H4 (cell line): ENCODE measurements around the gene HOXB3. TPM values are rescaled to one million over a fixed set of nuclear protein-coding genes. Genes with fewer than 3 reads are reported as not detected.
"Not testable (repeated sequence)": the region's sequence is repeated elsewhere in the genome, so short reads cannot be mapped to it uniquely, and the experiment has no call there.

ENCODE experiments used
- DNase-seq: peaks from one replicate; pipeline ENCODE4 v3.0.0-alpha.2; 2015; ENCODE audit warnings: low spot score
- total RNA-seq: library from RNA; depleted of rRNA; stranded (reverse); fragments of >200 nt; shearing (Covaris generic); gene quantifications from 2 replicates; pipeline ENCODE4 v1.2.3, GENCODE V29; 2014

HOXB3 gene
- total RNA-seq, 1 experiment from 2014 or later: 2.0 TPM

DNA sequence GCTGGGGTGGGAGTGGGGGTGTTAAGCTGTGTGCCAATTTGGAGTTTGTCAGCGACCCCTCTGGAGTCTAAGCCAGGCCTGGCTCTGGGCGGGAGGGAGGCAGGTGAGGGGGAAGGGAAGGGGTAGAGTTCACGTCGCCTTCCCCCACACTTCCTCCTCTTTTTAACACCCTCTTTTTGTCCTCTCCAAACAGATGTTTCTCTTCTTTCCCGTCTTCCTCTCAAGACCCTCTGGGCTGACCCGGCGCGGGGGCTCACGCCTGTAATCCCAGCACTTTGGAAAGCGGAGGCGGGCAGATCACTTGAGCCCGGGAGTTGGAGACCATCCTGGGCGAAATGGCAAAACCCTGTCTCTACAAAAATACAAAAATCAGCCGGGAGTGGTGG lies 62.5 kb downstream of the HOXB3 start:
- DNase-seq: no peak

DNA sequence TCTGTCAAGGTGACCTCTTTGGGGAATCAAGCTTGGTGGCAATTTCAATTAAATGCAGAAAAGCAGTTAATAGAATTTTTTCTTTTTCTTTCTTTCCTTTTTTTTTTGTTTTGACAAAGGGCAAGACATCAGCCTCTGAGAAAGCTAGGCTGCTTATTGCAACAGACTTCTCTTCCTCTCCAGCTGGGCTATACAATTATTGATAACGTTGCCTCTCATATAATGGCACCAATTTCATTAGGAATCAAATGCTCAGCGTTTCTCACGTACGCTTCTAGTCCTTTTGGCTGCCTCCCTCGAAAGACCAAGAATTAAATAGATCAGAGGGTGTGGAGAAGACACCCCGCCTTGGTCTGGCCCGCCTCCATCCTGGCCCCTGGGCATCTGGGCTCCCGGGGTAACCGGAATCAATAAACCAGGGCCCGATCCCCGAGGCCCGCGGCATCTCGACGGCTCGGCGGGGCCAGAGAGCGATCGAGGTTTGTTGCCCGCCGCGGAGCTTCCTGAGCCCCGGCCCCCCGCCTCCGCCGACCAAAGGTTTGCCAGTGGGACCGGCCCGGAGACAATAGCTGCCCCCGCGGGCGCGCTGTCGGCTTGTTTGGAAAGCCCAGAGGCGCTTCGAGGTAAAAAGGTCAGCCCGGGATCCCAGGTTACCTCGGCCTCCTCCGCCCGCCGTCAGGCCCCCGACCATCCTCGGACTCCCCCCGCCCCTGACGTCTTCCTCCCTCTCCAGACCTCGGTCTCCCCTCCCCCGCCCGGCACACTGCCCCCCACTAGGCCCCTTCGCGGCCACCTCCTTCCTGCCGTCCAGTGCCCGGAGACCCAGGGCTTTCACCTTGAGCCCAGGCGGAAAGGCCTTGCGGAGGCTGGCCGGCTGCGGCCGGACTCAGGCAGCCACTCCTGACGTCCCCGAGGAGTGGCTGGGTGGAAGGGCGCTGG lies 63.2 kb downstream of the HOXB3 start:
- DNase-seq: no peak

DNA sequence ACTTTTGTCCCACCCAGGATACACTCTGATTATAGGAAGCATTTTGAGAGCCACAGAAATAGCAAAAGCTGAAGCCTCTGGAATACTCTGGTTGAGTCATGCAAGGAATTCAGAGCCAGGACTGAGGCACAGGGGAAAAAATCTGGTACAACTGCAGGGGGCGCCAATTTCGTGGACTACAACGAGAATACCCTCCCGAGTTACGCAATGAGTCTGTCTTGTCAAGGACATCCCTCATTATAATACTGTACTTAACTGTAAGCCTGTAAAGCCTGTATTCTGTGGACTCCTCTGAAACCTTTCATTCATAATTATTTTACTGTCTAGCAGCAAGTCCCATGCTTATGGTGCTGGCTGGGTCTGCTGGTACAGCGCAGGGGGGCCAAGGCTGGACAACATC lies 67.0 kb downstream of the HOXB3 start:
- no peak for DNase-seq

DNA sequence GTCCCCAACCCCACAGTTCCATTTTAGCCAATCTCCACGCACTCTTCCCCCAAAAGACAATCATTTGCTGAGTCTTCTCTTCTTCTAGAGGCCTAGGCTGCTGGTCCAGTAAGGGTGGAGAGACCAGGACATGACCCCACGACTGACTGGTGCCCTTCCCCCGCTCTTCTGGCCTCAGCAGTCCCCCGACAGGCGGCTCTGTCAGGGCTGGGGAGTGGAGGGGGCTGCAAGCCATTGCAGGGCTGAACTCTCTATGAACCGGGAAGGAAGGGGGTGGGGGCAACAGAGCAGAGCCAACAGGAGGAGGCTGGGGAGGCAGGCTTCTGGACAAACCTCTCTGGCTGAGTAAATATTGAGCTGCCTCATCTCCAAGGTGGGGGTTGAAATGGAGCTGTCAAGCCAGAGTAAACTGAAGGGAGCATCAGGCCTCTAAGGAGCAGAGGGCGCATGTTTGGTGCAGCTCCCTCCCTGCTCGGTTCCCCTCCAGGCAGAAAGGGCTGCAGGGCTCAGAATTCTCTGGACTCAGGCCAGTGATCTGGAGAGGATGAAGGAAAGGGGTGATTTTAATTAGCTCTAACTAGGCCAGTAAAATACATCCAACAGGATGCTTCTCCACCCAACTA lies 67.9 kb downstream of the HOXB3 start:
- no peak for DNase-seq

DNA sequence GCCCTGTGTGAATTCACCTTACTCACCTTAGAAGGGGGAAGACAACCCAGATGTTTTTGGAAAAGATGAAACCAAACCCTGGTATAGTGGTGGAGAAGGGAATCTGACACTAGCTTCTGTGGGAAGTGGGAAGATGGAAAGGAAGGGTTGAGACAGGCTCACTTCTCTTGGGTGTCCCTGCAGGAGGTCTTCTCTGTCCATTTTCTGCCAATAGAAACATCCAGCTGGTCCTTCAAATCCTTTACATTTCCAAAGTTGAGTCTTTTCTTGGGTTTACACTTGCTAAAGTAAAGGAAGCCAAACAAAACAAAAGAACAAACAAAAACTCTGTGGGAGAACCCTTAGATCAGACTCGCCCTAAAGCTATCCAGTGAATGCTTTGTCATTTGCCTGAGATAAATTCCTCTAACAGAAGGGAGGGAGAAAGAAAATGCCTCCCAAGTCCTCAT lies 69.4 kb downstream of the HOXB3 start:
- no peak for DNase-seq

DNA sequence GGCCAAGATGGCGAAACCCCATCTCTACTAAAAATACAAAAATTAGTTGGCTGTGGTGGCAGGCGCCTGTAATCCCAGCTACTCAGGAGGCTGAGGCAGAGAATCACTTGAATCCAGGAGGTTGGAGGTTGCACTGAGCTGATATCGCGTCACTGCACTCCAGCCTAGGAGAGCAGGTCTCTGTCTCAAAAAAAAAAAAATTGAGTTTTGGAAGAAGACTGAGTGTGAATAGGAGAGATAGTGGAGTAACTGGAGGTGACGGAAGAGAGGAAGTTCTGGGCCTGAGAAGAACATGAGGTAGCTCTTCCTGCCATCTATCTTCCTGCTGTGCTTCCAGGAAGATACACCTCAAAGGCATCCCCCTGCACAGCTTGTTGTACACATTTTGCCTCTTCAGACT lies 70.6 kb downstream of the HOXB3 start:
- no peak for DNase-seq

DNA sequence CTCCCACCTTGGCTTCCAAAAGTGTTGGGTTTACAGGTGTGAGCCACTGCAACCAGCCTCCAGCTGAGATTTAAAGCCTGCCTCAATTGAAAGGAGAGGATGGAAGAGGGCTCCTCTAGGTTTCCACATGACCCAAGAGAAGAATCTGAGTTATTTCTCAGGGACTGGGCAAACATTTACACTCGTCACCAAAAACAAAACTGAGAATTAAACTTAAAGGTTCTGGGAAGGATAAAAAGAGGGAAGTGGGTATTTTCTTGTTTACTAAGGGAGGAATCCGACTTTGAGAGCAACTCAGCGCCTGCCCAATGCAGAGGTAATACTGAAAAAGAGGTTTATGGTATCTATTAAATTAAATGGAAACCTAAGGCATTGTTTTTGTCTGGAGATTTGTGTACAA lies 72.6 kb downstream of the HOXB3 start:
- no peak for DNase-seq

DNA sequence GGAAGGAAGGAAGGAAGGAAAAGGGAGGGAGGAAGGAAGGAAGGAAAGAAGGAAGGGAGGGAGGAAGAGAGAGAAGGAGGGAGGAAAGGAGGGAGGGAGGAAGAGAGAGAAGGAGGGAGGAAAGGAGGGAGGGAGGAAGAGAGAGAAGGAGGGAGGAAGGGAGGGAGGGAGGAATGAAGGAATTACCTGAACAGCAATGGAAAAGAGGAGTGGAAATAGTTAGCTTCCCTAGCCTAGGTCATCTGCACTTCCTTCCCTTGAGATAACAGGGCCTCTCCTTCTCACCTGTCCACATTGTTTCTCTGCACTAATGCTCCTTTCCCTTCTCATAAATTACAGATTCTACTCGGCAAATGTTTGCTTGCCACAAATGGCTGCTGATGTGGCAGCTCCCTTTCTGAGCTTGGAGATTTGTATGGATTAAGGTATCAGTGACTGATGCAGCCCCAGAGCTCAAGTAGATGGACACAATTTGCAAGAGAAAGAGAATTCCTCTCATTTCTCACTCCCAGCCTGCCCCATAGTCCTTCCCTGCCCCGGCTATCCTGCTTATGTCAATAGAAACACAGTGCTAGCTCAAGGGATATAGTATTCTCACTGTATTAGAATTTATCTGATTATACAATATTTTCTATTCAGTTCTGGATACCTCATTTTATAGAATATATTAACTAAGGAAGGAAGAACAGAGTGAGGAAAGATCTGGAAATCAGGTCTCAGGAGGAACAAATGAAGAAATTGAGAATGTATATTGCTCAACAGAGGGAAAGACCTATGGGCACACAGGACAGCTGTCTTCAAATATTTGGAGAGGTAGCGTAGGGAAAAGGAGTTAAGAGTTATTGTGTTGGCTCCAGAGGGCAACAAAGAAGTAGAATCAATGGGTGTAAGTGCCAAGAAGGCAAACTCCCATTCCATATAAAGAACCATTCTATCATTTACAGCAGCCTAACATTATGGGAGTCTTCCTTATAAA lies 73.8 kb downstream of the HOXB3 start:
- no peak for DNase-seq

DNA sequence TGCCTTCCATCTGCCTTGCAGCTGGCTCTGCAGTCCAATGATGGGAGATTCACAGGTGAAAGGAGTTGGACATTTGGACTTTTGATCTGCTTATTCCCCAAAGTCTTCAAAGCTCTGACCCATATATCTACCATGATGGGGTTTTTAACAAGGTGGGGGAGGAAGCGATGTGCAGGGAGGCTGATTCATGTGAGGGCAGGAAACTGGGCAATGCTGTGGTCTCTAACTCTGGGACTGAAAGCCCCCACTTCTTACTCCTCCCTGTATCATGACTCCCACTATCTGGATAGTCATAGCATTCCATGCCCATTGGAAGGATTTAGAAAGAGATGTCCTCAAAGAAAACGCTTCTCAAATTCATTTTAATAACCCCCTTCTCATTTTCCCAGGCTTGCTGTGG lies 75.6 kb downstream of the HOXB3 start:
- no peak for DNase-seq

DNA sequence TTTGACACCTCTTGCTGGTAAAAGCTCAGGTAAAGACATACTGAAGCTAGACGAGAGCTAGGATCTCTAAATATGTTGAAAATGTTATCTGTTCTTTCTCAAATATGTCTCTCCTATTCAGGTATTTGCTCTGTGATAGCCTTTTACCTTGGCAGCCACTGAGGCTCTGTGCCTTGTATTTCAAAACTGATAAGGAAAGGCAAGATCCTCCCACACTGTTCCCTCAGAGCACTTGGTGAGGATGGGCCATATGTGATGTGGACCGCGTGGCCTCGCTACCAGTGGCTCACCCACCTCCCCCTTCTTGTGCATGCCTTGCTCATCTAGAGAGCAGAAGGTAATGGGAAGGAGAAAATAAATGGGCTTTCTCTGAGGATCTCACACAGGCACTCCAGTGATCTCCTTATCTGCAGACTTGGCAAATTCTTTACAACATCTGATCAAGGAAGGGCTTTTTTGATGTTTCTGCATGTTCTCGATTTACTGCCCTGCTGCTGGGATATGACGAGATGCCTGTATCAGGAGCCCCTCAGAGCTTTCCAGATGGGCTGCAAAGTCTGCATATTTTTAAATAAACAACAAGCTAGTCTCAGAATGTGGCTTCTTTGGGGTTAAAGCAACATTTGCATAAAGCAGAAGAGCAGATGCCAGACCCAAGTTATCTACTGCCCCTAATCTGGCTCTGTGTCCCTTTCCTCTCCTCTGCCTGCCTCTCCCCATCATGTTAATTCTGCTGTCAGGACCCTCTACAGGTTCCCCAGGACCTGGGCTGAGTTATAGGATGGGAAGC lies 76.2 kb downstream of the HOXB3 start:
- DNase-seq: no peak

DNA sequence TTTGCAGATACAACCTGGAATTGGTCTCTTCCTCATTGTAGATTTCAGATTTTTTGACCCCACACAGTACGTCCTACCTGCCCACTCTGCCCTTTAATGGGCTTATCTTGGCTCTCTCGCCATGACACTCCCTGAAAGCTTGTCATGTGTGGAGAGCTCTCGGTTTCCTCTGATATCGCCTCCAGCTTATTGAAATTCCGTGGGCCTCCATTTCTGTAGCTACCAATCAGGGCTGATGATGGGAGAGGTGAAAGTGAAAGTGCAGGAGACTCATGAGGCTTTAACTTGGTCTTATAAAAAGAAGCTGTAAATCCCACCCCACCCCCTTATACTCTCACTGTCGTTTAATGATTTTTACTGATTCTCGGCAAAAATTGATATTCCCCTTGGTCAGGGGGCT lies 76.9 kb downstream of the HOXB3 start:
- DNase-seq: no peak

DNA sequence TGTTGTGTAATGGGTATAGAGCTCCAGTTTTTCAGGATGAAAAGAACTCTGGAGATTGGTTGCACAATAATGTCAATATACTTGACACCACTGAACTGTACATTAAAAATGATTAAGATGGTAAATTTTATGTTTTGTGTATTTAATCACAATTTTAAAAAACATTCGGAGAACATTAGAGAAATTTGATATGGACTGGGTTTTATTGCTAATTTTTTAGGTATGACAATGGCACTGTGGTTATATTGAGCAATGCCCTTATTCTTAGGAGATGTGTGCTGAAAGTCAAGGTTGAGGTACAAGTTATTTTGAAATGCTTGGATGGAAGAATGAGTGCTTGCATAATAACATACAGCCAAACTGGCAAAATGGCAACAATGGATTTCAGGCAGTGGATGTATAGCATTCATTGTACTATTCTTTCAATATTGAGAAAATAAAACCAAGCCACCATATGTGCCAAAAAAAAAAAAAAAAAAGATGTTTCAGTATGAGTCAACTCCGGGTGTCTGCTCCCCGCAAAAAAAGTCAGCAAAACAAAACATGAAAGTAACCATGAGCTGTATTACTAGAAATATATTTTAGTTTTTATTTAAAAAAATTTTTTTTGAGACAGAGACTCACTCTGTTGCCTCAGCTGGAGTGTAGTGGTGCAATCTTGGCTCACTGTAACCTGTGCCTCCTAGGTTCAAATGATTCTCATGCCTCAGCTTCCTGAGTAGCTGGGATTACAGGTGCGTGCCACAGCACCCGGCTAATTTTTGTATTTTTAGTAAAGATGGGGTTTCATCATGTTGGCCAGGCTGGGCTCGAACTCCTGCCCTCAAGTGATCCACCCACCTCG lies 79.1 kb downstream of the HOXB3 start:
- DNase-seq: no peak

DNA sequence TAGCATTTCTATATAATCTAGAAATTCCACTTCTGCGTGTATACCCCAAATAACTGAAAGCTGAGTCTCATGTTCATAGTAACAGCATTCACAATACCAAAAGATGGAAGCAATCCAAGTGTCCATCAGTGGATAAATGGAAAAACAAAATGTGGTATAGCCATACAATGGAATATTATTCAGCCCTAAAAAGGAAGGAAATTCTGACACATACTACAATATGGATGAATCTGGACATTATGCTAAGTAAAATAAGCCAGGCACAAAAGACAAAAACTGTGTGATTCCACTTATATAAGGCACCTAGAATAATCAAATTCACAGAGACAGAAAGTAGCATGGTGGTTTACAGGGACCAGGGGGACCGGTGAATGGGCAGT lies 79.7 kb downstream of the HOXB3 start:
- DNase-seq: no peak

DNA sequence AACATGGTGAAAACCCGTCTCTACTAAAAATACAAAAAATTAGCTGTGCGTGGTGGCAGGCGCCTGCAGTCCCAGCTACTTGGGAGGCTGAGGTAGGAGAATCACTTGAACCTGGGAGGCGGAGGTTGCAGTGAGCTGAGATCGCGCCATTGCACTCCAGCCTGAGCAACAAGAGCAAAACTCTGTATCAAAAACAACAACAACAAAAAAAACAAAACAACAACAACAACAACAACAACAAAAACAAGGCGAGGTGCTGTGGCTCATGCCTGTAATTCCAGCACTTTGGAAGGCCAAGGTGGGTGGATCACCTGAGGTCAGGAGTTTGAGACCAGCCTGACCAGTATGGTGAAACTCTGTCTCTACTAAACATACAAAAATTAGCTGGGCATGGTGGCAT lies 80.3 kb downstream of the HOXB3 start:
- DNase-seq: not testable (repeated sequence)

DNA sequence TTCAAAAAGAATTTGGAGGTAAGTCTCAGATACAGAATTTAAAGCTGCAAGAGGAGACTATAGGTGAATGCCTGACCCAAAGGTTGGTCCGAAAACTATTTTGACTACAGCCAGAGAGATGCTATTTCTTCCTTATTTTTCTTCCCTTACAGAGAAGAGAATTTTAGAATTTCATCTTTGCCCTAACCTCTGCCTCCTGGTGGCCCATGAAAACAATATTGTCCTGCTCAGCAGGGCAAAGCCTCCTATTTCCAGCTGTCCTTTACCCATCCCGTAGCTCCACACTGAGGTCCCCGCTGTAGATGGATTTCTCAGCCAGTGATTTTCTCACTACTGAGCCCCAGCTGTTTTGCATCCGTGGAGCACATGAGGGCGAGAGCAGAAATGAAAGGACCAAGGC lies 83.8 kb downstream of the HOXB3 start:
- no peak for DNase-seq

DNA sequence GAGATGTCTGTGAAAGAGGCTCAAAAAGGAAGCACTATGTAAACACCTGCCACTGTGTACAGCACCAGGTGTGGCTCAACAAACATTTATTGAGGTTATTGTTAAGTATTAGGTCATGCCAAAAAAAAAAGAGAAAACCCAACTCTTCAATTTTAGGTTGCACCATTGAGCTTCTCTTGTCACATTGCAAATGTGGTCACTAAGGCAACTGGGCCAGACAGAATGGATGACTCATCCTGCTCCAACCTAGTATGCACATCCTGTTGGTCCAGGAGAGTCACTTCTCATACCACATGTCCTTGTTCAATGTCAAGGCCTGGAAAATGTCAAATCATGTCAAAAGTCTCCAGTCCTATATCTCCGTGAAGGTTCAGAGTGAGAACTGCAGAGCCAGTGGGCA lies 84.3 kb downstream of the HOXB3 start:
- peak; percentile 86 for DNase-seq

DNA sequence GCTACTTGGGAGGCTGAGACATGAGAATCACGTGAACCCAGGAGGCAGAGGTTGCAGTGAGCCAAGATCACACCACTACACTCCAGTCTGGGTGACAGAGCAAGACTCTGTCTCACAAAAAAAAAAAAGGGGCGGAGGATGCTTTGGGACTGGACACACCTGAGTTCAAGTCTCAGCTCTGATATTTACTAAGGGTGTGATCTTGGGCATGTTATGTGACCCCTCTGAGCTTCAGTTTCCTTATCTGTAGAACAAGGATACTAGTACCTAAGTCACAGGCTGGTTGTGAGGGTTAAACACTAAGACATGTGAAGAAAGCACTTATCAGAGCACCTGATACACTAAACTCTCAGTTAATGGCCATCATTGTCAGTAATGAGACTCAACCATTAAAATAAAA lies 85.1 kb downstream of the HOXB3 start:
- no peak for DNase-seq

DNA sequence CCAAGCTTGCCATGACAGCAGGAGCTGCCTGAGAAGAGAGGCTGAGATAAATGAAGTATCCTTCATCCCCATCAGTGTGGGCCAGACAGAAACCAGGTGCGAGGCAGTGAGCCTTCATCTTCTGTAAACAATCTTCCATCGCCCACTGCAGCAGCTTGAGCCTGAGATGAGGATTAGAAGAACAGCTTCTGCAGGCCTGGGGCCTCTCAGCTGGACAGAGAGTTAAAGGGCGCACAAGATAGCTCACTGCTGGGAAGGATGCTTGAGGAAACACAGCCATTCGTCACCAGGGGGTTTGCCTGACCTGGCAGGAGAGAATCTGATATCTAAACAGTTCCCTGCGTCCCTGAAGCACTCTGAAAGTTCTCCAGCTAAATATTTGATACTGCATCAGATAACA lies 86.3 kb downstream of the HOXB3 start:
- no peak for DNase-seq

DNA sequence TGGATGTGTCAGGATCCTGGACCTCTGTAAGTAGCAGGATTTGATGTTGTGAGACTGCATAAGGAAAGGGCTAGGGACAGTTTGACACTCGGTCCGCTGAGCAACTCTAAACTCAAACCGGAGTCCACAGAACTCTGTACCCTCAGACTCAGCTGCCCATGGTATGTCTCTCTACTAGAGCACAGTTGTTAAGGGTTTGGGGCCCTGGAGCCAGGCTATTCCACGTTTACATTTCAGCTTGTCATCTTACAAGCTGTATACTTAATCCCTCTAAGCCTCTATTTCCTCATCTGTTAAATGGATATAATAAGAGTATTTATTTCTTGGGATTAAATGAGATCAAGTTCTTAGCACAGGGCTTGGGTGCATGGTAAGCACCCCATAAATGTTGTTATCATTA lies 87.1 kb downstream of the HOXB3 start:
- no peak for DNase-seq

DNA sequence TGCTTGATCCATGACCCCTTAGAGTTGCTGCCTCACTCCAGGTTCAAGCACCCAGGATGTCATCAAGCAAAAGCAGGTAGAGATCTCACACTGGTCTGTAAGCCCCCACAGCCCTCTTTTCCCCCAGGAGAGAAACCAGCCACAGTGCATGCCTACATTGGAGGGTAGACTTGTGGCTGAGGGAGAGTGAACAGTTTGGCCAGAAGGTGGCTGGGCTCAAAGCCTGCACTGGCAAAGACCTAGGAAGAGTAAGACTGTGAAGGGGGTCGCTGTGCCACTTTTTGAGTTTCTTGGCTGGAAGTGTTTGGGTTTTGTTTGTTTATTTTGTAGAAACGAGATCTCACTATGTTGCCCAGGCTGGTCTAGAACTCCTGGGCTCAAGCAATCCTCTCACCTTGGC lies 87.7 kb downstream of the HOXB3 start:
- DNase-seq: no peak
